KG1 (cell line): Measurements from ENCODE around the gene DAB1.

Source experiments
- DNase-seq: peaks from one replicate; lab custom pipeline; 2025; lab: John Stamatoyannopoulos, UW

Gene DAB1

DNA sequence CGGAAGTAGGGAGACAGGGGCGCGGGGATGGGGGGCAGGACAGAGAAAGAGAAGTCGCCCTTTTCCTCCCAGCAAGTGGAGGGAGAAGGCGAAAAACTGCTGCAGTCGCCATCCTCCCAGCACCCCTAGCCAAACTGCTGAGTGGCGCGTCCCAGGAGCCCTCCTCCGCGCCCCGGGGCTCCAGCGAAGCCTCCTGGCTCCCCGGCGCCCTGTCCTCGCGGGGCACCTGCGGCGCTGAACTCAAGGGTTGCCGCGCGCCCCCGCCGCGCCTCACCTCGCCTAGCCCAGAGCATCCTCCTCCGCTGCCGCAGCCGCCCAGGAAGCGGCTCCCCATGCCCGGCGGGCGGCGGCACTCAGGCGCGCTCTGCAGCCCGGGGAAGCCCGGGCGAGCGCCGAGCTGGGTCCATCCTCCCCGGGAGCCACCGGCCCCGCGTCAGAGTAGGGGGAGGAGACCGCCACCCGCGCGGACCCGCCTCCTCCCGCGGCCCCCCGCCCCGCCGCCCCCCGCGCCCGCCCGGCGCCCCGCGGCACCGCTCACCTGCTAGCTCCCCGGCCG is at the start of gene DAB1:
DAB1 (minus strand) TSS at position 405 of the 556 bp plus-strand sequence. CDS start 133,030 bp downstream, outside the sequence.
- no peak for DNase-seq

GRCh38 chr1:57473448-57473847 is 49.6 kb upstream of the DAB1 start:
- DNase-seq: no peak

DNA sequence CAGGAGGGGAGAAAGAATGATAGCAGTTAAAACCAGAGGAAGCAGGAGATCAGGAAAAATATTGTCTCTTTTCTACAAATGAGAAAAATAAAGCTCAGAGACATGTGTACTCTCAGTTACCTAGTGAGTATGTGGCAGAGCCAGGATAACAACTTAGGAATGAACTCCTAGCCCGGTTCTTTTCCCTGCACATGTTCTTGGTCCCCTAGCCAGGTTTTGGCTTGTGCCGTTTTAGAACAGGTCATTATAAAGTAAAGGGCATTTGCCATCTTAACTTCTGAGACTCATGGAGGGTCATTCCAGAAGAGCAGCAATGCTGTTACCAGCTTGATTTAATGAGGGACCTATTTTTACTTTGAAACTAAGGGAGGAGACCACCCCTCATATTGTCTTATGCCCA is 48.1 kb upstream of the DAB1 start:
- no peak for DNase-seq

DNA sequence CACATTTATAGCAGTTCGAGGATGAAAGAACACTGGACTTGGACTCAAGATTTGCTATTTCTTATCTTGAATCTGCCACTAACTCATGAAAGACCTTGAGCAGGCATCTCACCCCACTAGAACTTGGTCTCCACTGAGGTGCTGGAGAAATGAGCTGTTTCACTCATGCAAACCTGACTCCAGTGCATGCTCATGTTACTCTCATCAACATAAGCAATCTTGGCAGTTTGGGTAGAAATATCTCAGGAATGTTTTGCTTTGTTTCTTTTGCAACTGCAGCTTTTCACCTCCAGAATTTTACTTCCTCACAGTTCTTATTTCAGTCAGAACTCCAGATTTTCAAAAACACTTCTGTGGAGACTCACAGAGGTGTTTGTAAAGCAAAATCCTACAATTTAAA is 46.2 kb upstream of the DAB1 start:
- DNase-seq: no peak

DNA sequence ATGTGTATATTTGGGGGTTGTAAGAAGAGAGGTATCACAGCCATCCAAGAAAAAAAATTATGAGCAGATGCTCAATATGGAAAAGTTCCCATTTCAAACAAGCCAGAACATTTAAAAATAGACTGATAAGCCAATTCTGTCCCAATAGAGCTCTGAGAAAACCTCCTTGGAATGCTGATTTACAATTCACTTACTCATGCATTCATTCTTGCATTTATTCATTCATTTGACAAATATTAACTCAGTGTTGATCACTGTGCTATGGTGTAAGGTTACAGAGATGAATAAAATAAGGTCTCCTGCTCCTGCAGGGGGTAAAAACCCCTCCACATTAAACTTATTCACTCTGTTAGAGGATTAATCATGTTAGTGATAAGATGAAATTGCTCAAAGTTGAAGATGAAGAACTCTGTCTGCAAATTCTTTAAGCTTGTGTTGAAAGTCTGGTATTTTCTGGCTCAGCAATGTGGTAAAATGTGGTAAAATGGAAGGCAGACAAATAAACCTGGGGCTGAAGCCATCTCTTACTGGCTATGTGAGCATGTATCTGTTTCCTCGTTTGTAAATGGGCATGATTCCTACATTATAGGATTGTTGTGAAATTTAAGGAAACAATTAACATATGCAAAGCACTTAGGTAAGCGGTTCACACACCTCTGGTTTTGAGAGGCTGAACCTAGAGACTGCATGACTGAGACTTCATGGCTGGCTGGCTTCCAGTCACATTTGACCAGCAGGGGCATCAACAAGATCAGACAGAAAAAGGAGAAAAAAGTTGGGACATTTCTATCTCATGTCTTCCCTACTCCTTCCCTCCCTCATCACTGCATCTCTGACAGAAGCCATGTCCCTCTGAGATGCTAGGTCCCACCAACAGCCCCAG is 45.0 kb upstream of the DAB1 start:
- DNase-seq: no peak

DNA sequence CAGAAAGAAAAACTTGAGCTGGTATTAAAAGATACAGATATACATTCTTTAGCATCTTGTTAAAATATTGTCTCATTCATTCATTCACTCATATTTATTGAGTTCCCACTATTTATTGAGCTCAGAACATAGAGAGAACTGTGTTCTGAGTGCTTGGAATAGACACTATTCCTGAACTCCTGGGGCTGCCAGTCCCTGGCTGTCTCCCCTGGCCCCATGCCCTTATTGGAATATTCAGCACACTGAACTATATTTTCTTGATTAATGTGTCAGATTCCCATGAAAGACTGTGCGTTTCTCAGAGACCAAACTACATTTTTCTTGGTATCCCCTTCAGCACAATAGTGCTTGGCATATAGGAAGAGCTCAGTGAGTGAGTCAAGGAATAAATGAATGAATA is 44.0 kb upstream of the DAB1 start:
- DNase-seq: no peak

GRCh38 chr1:57464756-57465155 is 40.9 kb upstream of the DAB1 start:
- no peak for DNase-seq

DNA sequence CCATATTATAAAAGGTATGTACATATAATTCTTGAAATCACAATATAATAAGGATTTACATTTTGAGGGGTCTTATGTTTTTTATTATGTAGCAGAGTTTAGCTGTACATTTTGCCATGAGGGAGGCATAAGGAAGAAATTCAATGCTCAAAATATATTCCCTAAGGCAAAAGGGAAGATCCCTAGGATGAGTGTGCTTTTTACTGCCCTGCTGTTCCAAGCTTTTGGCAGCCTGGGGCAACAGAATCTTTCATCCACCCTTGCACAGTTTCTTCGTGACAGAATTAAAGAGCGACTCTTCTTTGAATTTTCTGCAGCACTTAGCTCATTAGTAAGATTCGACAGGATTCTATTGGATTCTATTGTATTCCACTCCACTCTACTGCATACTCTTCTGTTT is 39.5 kb upstream of the DAB1 start:
- DNase-seq: no peak

- DNase-seq: no peak
Observed at GRCh38 chr1:57461405-57461804, 37.5 kb upstream of the DAB1 start.

DNA sequence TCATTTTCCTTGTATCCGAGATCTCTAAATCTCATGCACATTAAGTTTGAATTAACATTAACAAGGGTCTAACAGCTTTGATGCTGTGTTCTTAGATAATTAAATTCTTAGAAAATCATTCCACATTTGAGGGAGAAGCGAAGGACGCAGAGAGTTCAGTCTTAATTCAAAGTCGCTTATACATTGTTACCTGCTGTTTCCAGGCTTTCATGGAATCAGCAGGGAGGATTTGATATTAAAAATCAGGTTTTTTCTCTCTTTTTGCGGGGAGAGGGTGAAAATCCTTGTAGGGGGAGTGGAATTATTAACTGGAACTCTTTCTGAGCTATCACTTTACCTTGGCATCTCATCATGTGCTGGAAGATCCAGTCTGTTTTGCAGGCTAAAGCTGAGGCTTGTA is 27.7 kb upstream of the DAB1 start:
- DNase-seq: no peak

- no peak for DNase-seq
Observed at GRCh38 chr1:57450981-57451380, 27.1 kb upstream of the DAB1 start.

GRCh38 chr1:57447551-57447950 is 23.7 kb upstream of the DAB1 start:
- DNase-seq: no peak

GRCh38 chr1:57443004-57443403 is 19.1 kb upstream of the DAB1 start:
- DNase-seq: no peak

- no peak for DNase-seq
Observed at GRCh38 chr1:57440096-57440495, 16.2 kb upstream of the DAB1 start.

- DNase-seq: no peak
Observed at GRCh38 chr1:57431400-57431799, 7.5 kb upstream of the DAB1 start.

DNA sequence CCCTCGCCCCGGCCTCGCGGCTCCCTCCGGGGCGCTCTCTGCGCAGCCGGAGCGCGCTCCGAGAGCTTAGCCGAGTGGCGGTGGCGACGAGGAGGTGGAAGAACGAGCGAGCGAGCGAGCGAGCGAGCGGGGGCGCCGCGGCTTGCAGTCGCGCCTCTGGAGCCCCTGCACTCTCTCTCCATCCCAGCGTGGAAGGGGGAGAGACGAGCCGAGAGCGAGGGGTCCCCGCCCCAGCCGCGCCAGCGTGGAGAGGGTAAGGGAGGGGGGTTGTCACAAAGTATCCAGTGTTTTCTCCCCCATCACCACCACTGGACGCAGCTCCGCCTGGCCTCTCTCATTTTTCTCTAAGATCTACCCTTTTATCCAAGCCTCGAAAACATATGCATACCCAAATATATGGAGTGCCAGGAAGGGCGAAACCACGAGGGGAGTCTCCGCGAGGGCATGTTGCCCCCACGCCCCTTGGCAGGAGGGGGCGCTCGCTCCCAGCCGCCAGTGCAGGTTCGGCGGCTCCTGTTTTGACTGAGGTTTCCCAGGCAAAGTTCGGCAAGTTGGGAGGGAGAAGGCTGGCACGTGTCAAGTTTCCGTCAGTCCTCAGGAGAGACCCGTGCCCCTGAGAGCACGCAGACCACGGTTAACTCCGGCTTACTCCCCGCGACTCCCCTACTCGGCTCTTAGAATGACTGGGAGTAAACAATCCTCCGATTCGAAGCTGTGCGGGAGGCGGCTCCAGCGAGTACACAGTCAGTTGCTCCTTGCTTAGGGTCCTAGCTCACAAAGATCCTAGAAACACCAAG is 569 bp upstream of the DAB1 start:
- no peak for DNase-seq

- DNase-seq: no peak
Observed at GRCh38 chr1:57423135-57423655, 665 bp downstream of the DAB1 start.

- DNase-seq: no peak
Observed at GRCh38 chr1:57422271-57423134, 1.4 kb downstream of the DAB1 start.

DNA sequence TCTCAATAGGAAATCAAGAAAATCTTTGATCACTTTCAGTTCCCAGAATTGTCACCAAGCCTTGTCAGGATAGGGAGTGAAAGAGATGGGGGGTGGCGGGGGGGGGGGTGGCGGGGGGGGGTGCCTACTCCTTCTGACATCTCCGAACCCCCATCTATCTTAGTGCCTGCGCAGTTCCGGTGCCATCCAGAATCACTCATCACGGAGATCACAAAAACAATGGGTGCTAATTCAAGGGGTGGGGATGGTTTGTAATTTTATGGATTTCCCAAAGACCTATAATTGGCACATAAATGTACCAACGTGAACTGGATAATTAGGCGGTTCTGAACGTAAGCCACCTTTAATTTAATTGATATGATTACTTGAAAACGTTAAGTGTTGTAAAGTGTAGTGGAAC is 2.1 kb downstream of the DAB1 start:
- no peak for DNase-seq

GRCh38 chr1:57420981-57421785 is 2.7 kb downstream of the DAB1 start:
- DNase-seq: no peak

DNA sequence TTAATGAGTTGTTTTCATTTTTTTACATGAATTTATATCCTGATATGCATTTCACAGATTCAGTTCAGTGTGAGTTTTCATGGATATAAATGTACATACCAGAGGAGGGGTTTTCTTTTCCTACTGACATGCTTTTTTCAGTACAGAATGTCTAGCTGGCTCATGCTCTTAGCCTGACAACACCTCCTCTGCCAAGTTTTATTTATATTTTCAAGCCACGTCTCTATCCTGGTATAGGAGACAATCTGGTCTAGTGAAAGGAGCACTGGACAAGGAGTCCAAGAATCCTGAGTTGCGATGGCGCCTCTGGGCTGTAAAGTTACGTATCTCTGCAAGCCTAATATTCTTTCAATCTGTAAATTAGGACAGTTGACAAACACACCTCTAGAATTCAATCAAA is 4.9 kb downstream of the DAB1 start:
- no peak for DNase-seq
